ENCODE measurements around the gene MYO16.

Gene MYO16

DNA sequence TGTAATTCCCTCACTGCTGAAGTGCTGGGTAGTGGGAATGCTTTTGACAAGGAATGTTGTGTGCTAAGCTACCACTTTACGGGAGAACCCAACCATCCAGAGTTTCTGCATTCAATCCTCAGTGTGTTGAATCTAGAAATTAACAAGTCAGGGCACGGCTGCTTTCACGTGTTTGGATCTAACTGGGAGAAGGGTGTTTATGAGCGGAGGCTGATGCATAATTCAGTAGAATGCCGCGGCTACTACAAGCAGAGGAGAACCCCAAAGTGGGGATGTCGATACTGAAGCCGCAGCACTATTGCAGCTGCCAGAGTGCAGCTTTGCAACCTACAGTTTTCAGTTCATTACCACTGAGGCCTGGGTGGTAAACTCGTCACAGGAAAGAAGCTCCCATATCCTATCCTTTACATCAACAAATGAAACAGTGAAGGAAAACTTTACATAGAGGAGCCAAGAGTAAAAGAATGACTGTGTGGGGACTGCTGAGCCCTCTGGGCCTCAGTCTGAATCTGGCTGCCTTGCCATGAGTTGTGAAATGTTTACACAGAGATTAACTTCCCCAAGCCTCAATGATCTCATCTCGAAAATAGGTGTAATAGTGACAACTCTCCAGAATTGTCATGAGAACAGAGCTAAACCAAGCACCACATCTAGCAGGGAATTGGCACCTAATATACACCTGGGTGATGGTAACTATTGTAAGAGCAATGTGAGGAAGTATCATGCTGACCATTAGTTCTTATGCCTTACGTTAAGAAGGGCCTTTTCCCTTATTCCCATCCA lies 531.7 kb downstream of the MYO16 start:
- DNase-seq = peak; percentile 66

DNA sequence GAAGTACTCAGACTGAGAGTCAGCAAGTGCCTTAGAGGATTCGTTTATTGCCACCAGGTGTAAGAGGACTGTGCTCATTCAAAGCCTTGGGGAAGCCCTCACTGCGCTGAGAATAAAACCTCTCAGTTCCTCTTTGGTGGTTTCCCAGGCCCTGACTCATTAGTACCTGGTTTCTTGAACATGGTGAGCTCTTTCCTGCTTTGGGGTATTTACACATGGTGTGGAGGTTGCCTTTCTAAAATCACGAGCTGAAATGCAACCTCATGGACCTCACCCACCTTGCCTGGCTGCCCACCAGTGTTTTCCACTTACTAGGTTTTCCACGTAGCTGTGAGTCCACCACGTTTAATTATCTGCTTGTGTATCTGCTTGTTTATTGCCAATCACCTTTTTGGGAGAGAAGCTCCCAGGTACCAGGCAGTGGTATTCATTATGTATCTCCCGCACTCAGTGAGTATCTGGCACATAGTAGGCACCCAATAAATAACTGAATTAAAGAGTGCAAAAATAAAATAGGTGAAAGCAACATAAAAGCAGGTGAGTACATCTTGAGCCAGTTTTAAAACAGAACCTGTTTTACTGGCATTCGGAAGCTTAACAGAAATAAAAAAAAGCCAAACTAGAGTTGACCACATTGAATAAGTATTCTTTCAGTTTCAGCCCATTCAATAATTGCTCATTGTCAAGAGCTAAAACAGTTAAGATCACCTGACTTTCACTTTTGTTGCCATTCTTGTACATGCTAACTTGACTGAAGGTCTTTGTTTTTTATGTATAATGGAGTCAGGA lies 533.0 kb downstream of the MYO16 start:
- peak; percentile 92 for DNase-seq

- DNase-seq = no peak
Measured at GRCh38 chr13:109163037-109163379, 533.6 kb downstream of the MYO16 start.

DNA sequence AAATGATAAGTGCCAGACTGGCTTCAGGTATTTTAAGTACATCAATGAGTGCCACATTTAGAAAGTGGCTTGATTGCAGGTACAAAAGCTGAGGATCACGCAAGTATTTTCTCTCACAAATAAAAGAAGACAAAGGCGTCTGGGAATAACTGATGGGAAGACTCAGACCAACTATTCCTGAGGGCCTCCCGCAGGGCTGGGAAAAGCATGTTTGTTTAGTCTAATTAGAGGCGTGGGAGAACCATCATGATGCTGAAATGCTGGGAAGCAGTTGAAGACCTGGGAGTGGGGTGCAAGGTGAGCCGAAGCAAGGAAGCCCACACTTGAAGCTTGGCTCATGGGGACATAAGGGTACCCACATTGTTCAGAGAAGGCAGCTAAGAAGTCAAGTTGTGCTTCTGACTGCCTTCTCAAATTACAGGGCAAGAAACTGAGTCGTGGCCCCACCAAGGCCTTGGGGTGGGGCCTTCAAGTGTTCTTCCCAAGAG lies 536.0 kb downstream of the MYO16 start:
- no peak for DNase-seq

- peak; percentile 36 for DNase-seq
Measured at GRCh38 chr13:109166804-109167203, 537.4 kb downstream of the MYO16 start.

DNA sequence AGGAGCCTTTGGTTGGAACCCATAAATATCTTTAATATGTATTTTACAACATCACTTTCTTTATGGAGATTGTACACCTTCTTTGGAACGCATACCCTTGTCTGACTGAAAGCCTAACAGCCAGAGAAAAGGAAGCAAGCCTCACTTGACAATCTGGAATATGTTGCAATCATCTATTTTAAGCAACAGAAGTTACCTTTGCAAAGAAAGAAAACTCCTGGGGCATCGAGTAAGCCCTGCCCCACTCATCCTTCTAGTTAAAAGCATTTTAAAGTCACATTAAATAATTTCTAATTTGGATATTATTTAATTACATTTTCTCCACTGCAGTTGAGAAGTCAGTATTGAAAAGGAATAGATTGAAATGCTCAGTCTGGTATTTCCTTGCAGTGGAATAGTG lies 542.7 kb downstream of the MYO16 start:
- DNase-seq = no peak

GRCh38 chr13:109175666-109176065 lies 546.3 kb downstream of the MYO16 start:
- DNase-seq = no peak

GRCh38 chr13:109180905-109181425 lies 551.6 kb downstream of the MYO16 start:
- DNase-seq = no peak

DNA sequence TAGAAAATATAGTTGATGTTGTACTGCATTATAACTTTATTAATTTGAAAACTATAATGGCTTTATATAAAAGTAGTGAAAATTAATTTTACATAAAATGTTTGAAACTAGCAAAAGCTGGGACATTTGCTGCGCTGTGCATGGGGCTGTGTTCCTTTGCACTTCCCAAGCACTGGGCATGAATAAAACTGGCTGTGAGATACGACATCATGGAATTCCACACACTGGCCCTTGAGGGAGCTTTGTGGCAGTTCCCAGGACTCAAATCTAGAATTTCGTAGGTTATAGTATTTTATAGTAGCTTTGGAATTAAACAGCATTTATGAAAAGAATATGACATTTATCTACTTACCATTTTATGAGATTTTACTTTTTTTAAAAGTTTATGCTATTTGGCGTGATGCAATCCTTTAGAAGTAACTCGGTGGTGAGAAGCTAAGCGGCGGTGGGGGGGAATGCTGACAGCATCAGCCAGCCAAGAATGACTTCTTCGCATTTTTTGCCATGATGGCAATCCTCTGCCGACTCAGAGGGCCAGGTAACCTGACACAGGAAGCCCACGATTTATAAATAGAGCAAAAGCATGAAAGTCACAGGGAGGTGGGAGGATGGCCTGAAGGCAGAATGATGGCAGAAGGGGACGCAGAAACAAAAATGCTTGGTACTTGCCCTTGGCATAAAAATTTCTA lies 553.5 kb downstream of the MYO16 start:
- no peak for DNase-seq

GRCh38 chr13:109191413-109191812 lies 562.0 kb downstream of the MYO16 start:
- no peak for DNase-seq

DNA sequence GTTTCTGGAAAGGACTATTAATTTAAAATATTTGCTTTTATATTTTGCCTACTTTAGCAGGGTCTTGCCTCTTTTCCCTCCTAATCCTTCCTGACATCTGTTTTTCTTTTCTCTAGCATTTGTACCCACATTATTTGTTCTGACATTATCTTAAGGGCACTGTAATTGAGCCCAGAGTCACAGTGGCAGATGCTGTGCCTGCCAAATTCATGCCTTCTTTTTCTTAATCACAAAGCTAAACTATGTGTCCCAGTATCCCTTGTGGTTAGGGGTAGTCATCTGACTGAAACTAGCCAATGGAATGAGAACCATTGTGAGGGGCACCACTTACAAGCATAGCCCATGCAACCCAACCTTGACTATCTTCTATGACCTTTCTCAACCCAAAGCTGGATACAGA lies 562.9 kb downstream of the MYO16 start:
- DNase-seq = no peak

GRCh38 chr13:109196948-109197347 lies 567.5 kb downstream of the MYO16 start:
- DNase-seq = no peak

DNA sequence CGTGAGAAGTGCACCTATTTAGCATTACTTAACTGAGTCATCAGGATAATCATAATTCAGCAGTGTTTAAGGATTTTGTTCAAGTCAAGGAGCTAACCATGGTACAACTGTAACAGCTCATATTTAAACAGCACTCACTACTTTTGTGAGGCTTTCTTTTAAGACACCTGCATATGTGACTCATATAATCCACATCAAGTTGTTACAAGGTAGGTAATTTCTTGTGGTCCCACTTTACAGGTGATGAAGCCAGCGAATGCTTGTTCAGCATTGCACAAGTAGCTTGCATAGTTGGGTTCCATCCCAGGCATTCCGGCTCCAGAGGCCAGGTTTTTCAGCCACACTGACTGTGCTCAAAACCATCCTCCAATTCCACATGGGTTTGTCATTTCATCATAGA lies 569.2 kb downstream of the MYO16 start:
- DNase-seq = no peak

DNA sequence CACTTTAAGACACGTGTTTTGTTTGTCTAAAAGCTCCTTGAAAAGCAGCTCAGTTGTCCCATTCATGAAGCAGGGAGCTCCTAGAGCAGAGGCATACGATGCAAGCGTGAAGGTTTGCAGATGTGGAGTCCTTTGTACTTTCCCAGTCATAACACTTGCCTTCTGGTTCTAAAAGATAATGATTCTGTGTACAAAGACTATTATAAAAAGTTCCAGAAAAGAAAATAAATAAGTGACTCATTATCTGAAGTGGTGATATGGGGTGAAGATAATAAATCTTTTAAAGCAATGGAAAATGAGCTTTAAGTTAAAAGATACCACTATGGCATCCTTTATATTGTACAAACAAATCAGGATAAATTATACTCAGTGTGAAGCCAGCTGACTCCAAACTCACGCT lies 569.9 kb downstream of the MYO16 start:
- no peak for DNase-seq

GRCh38 chr13:109200556-109200955 lies 571.1 kb downstream of the MYO16 start:
- no peak for DNase-seq

DNA sequence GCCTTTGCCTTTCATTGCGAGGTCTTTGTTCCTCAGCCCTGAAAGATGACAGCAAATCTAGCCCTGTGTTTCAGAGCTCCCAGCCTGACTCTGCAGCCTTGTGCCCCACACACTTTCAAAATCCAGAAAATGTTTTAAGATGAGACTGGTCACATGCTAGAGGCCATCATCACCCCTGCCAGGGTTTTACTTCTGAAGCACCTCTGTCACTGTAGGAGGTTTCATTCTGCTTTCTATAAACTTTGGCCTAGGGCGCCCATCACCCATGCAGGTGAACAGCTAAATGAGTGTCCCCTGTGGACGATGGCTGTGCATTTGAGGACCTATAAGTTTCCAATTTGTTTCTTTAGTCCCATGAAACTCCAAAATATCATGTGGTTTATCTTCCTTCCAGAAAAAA lies 574.2 kb downstream of the MYO16 start:
- no peak for DNase-seq

DNA sequence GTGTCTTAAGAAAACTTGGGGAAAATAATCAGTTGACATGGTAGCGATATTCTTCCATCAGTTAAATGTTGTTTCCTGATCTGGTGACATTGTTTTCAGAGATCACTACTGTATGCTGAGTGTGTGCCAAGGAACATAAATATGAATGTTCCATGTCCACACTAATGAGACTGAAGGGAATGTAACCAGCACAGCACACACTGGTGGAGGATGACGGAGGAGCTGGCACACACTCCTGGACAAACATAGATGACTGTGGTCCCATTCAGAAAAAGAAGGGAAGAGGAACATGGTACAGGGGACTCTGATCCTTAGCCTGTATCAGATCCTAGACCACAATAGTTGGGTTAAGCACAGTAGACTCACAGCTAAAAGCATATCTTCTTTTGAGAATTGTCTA lies 574.8 kb downstream of the MYO16 start:
- no peak for DNase-seq

DNA sequence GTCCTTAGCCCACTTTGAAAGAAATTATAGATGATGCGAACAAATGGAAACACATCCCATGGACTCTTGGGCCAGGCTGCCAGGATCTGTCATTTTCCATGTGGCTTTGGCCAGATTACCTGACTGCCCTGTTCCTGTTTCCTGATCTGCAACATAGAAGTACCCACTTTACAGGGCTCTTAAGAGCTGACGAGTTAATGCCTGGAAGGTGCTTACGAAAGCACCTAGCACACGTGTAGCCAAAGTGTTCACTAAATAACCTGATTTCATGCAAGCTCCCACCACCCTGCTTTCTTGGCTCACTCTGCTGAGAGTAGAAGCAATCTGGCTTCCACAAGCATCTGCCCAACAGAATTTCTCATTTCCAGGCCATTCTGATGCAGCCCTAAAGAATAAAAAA lies 575.2 kb downstream of the MYO16 start:
- no peak for DNase-seq

DNA sequence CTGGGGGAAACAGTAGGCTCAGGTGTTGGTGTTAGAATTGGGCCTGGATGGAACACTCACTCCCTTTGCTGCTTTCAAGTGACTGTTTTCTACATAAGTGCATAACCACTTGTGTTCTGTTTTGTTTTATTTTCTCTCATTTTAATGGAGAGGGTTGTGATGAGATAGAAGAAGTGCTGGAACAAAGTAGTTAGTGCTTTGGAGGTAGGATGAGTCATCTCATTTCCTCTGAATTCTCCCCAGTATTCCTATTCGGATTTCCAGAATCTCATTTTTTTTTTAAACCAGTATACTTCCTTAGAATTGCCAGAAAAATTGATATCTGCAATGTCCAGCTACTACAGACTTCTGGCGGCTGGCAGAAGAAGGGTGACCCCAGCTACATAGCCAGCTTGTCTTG lies 575.9 kb downstream of the MYO16 start:
- no peak for DNase-seq

DNA sequence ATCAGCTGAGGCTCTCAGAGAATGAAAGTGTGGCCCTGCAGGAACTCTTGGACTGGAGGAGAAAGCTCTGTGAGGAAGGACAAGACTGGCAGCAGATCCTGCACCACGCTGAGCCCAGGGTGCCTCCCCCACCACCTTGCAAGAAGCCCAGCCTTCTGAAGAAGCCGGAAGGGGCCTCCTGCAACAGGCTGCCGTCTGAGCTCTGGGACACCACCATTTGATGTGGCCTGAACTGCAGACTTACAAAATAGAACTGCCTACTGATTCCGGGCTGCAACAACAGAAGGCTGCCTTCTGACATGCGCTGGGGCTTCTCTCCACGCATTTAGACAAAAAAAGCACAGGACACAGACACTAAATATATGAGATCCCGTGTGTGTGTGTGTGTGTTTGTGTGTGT lies 577.2 kb downstream of the MYO16 start:
- no peak for DNase-seq

DNA sequence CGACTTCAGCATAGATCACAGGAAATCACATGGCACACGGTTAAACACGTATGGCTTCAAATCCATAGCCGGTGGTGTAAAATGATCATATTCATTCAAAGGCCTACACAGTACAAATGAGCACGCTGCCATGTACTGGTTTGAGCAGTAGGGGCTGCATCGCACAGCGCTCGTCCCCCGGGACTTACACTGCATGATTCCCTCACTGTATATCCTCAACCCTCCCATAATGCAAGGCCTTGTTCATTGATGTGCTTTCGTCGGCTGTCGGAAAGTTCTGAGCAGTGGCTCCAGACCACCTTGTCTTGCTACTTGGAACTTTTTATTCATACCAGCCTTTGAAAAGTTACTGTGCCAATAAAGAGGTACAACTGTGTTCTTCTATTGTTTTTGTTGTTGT lies 578.2 kb downstream of the MYO16 start:
- DNase-seq = no peak

- no peak for DNase-seq
Measured at GRCh38 chr13:109208522-109208921, 579.1 kb downstream of the MYO16 start.

GRCh38 chr13:109209526-109209925 lies 580.1 kb downstream of the MYO16 start:
- DNase-seq = no peak

DNA sequence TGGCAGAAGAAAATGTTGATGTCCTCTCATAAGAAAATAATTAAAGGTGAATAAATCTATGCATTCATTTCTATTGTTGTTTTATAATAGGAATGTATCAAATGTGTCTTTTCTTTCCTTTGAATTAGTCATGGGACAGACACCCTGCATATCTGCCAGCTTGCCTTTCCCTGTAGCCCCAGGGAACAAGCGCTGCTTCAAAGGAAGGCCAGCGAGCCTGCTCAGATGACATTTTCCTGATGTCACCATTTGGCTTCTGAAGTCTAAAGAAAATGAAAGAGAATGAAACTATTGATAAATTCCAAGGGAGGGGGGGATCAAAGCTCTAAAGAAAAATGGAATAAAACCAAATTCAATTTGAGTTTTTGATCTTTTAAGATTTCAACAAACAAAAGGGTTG lies 582.2 kb downstream of the MYO16 start:
- DNase-seq = no peak

Measured in activated CD4-positive, alpha-beta T cell treated with anti-CD3 and anti-CD28 coated beads, Interleukin-10, Interleukin-2, amounts not matched to agents 100 ng/mL and 50 ng/mL, durations not matched to agents 16 hours and 8 hours (primary cell).